Measurements from ENCODE around the gene SH3RF3.

Gene SH3RF3

DNA sequence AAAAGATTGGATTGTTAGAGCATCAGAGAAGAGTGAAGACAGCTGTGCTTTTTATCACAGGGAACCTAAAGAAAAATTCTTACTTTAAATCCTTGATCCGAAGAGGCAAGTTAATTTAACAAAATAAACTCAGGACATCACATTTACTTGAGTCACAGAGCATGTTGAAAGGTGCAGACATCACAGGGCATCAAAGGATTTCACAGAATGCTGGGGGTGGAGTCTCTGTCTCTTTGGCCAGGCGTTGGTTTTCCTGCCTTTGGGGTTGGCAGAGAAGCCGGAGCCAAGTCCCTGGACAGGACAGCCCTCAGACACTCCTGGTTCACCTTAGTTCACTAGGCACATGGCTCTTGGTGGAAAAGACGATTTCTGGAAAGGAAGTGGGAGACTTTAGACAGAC lies 56.3 kb downstream of the SH3RF3 start:
- no peak for DNase-seq

DNA sequence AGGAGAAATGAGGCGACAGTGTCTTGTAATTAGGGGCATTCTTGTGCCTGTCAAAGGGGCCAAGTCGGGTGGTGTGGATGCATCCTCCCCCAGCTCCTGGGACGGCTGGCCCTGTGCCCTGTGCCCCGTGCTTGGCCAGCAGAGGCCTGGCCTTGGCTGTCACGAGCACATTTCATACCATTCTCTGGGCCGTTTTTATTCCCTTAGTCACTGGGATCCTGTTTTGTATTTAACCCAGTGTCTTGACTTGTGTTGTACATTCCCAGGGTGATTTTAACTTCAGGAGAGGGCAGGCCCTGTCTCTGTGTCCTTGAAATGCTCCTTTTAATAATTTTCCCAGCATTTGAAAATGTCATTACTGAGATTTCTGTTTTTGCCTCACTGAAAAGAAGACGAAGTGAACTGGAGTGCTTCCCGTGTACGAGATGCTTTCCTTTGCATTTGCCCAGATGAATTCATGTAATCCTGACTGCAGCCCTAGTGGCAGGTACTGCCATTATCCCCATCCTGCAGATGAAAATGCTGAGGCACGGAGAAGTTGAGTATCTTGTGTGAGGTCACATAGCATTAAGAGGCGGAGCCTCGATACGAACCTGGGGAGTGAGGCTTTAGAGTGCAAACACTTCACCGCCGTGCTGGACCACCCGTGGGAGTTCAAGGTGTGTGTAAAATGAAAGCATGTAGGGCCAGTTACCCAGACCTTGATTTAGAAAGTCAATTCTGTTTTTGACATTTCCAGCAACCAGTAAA lies 57.0 kb downstream of the SH3RF3 start:
- no peak for DNase-seq

DNA sequence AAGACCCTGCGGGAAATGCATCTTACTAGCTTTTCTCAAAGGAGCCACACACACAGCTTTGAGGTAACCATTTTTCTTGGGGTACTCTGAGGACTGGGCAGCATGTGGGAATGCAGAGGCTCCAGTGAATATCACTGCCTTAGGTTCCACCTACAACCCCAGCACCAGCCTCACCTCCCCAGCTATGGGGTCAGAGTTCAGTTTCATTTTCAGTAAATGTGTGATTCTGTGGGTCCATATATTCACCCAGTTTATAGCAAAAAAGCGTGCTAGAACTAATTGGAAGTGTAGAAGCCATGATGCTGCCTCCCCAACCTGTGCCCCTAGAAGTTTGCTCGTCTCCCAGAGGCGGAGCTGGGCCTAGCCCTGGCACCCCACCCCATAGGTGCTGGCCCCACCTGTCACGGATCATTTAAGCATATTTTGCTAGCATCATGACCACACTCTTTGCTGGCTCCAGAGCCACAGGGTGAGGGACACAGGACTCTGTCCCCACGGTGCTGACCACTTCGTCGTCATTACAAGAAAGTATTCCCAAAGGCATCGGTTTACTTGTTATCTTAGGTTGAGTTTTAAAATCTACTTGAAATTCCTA lies 57.7 kb downstream of the SH3RF3 start:
- DNase-seq: no peak

- DNase-seq: no peak
Observed at GRCh38 chr2:109187711-109188495, 58.9 kb downstream of the SH3RF3 start.

GRCh38 chr2:109188496-109188890 lies 59.5 kb downstream of the SH3RF3 start:
- no peak for DNase-seq

GRCh38 chr2:109188898-109189297 lies 59.9 kb downstream of the SH3RF3 start:
- DNase-seq: no peak

- no peak for DNase-seq
Observed at GRCh38 chr2:109189751-109190150, 60.7 kb downstream of the SH3RF3 start.

DNA sequence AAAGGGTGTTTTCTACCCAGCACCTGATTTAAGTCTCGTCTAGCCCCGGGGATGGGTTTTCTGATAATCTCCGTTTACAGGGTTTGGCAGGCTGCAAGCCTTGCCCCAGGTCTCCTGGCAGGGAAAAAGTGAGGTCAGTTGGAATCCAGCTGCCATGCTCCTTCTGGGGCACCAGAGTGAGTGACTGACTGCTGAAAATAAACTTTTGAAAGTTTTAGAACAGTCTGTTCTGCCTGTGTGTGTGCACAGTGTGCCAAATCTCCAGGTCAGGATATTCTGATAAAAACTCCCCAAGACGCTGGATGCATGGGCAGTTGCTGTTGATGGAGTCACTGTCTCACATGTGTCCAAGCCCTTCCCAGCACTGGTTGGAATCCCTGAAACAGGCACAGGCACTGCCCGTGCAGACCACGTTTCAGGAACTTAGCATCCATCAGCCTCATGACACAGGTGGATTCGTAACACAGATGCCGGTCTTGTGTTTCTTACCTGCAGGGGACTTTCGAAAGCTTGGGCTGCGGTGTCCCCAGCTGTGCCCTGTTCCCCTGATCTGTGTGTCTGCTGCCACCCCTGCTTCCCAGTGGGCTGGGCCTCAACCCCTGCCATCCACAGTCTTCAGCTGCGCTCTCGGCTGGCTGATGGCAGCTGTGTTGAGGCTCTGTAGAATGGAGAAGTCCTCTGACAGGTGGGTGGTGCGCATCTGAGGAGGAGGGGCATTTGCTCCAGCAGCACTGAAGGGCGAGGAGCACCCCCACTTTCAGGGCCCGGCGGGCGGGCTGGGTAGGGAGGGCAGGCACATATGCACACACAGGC lies 65.0 kb downstream of the SH3RF3 start:
- DNase-seq: no peak

DNA sequence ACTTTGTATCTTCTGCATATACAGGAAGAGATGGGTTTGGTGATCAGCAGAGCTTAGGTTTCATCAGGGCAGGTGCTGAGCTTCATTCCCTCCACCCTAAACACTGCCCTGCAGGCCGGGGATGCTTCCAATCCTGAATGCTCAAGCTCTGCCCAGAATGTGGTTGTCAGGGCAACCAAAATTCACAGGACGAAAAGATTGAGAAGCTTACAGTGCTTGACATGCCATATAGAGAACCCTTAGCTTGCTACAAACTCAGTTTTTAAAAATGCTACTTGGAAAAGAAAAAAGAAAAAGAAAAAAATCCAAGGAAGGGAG lies 65.6 kb downstream of the SH3RF3 start:
- DNase-seq: no peak

DNA sequence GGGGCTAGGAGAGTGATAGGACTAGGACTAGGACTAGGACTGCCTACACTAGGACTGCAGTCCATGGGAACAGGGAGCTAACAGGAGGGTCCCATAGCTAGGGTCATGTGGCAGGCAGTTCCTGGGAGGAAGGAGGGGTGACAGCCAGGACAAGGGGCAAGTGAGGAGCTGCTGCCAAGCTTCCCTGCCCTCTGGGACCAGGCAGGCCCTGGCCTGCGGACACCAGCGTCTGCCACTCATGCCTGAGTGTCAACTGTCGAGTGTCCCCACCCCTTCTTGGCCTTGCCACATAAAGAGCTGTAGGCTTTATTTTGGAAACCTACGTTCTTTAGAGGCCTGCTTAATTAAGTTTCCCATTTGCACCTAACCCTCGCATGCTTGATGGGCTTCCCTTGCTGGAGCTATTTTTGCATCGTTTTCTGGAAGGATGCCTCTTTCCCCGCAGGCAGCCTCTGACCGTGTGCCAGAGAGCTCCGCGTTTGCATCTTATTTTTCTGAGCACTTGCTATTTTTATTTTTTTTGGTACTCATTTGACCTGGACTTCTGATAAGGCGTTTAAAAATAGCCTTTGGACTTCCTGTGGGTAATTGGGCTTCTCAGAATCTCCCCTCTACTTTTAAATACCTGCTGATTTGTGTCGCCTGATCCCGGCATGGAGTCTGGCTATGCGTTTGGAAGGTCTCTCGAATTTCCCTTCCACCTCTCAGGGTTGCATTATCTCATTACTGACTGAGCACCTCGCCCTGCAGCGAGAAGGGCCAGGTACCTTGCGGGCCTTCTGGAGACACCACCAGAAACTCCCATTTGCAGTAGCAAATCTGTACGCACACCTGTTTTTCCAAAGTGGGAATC lies 66.4 kb downstream of the SH3RF3 start:
- DNase-seq: no peak

GRCh38 chr2:109196081-109196875 lies 67.3 kb downstream of the SH3RF3 start:
- DNase-seq: no peak

GRCh38 chr2:109197491-109198418 lies 68.8 kb downstream of the SH3RF3 start:
- DNase-seq: no peak

- no peak for DNase-seq
Observed at GRCh38 chr2:109199790-109200189, 70.8 kb downstream of the SH3RF3 start.

DNA sequence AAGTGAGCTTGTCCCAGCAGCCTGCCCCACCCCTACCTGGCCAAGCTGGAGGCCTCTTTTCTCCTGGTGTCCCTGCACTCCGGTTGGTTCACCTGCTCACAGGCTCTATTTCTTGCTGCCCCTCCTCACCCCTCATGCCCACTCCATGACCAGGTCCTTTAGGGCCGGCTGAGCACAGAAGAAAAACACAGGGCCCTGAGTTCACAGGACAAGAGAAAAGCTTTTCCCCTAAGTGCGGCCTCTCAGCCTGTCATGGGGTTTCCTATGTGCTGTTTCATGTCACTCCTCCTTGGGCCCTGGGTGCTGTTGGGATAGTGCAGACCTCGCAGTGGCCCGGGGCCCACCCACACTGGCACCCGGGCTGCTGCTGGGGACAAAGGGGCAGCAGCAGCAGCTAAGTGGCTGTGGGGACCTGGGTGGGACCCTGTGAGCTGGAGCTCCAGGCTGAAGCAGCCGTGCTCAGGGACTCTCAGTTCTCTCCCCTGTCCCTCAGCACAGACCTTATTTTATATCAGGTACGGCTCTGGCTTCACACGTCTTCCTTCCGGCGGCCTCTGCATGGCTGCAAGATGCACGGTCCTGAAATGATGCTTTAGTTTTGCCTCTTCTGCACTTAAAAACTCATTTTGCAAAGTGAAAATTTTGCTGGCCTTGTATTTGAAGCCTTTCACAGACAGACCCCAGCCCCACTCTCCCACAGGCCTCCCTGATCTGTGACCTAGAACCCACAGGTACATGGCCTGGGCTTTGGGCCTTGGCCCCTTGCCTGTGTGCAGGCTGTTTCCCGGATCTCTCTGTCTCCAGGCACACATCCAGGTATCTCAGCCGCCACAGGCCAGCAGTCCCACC lies 71.8 kb downstream of the SH3RF3 start:
- no peak for DNase-seq

DNA sequence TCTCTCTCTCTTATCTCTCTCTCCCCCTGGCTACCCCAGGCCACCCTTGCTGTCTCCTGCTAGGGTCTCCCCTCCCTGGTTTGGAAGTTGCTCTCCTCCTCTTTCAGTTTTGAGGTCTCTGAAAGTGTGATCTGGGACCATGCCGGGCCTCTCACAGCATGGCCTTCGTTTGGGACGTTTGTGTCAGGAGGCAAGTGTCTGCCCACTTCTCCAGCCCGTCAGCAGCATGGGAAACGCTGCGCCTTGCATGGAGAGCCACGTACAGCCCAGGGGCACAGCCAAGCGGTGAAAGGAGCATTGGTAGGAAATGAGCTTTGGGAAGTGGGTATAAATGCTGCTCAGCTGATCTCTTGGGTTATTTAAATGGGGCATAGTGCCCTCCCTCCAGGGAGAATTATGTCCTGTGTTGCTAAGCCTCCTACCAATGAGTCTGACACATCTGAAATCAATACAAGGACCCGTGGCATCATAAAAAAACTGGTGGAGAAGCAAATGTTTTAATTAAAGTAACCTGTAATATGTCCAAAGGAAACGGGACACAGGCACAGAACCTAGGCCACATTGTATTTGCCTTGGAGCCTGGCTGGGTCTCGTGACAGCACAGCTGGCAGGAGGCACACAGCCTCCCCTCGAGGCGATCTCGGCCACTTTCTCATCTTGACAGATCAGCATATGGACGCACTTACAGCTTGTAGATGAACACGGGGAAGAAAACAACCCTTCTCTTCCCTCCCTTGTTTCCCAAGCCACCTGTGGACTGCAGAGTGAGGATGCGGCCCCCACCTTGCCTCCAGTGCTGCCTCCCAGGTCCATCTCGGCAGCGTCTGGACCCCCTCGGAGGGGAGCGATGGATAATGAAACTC lies 72.7 kb downstream of the SH3RF3 start:
- no peak for DNase-seq

DNA sequence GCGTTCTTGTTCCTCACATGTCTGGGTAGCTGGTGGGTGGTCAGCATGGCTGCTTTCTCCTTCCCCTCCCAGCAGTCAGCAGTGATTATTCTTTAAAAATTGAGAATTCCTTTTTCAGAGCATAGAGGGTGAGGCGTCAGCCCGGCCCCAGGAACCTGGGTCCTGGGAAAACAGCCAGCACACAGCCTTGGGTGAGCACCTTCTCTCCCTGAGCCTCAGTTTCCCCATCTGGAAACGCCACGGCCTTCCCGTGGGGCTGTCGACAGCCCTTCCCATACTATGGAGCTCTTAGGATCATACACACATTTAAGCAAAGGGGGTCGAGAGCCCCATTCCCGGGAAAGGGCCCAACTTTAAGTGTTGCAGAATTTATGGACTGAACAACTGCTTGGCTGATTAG lies 73.5 kb downstream of the SH3RF3 start:
- no peak for DNase-seq

- no peak for DNase-seq
Observed at GRCh38 chr2:109203246-109204011, 74.4 kb downstream of the SH3RF3 start.

GRCh38 chr2:109204412-109204811 lies 75.4 kb downstream of the SH3RF3 start:
- DNase-seq: no peak

Data from hematopoietic multipotent progenitor cell treated with erythropoietin and hydrocortisone succinate and interleukin-3 and kit ligand, for 4 days (in vitro differentiated cells).